Measurements from ENCODE around the gene ZIM2.

DNA sequence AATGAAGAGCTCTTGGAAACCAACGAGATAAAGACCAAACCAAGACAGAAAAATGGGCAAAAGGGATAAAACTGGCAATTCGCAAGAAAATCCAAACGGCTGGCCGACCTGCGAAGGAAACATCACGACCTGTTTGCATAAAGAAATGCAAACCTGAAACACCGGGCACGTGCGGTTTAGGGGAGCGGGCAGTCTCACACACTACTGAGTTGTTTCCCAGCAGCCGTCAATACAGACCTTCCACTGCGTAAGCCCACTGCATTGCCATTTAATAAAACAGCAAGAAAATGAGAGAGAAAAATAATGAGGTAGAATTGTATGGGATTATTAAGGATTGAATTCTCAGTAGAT is 642 bp upstream of the ZIM2 start:
- no peak for TF ChIP-seq ZNF830 (CRISPR knock-in tag; IDR thresholded peaks at IDR 0.05)
- TF ChIP-seq ZNF184 (CRISPR knock-in tag; IDR thresholded peaks at IDR 0.05) = no peak
- no peak for TF ChIP-seq ZBTB40 (IDR thresholded peaks at IDR 0.05)
- no peak for TF ChIP-seq ZBTB40 (CRISPR knock-in tag; IDR thresholded peaks at IDR 0.05)
- no peak for TF ChIP-seq JUN (IDR thresholded peaks at IDR 0.05; ENCODE audit: borderline replicate concordance, low read depth, low read length)
- no peak for TF ChIP-seq JUN (CRISPR knock-in tag; IDR thresholded peaks at IDR 0.05; ENCODE audit: borderline replicate concordance)
- no peak for TF ChIP-seq ZFP36 (IDR thresholded peaks at IDR 0.05; ENCODE audit: low read depth, low read length, partially characterized antibody)
